NCI-H1105 (cell line): Measurements from ENCODE around the gene TNFSF13B.
"Not testable (repeated sequence)": the region's sequence is repeated elsewhere in the genome, so short reads cannot be mapped to it uniquely, and the experiment has no call there.

Experiments used
- DNase-seq: peaks from one replicate; lab custom pipeline; 2025; lab: John Stamatoyannopoulos, UW

Gene TNFSF13B, protein sequence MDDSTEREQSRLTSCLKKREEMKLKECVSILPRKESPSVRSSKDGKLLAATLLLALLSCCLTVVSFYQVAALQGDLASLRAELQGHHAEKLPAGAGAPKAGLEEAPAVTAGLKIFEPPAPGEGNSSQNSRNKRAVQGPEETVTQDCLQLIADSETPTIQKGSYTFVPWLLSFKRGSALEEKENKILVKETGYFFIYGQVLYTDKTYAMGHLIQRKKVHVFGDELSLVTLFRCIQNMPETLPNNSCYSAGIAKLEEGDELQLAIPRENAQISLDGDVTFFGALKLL

DNA sequence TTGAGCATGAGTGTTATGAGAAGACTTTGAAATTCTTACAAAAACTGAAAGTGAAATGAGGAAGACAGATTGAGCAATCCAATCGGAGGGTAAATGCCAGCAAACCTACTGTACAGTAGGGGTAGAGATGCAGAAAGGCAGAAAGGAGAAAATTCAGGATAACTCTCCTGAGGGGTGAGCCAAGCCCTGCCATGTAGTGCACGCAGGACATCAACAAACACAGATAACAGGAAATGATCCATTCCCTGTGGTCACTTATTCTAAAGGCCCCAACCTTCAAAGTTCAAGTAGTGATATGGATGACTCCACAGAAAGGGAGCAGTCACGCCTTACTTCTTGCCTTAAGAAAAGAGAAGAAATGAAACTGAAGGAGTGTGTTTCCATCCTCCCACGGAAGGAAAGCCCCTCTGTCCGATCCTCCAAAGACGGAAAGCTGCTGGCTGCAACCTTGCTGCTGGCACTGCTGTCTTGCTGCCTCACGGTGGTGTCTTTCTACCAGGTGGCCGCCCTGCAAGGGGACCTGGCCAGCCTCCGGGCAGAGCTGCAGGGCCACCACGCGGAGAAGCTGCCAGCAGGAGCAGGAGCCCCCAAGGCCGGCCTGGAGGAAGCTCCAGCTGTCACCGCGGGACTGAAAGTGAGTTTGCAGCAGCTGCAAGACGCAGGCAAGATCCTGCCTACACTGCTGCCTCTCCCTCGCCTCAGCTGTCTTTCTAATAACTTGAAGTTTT is at the start of gene TNFSF13B:
Gene TNFSF13B, plus strand, starts transcription at position 118 of the 728 bp plus-strand sequence. Its CDS starts 178 bp downstream, at position 296.
- no peak for DNase-seq

DNA sequence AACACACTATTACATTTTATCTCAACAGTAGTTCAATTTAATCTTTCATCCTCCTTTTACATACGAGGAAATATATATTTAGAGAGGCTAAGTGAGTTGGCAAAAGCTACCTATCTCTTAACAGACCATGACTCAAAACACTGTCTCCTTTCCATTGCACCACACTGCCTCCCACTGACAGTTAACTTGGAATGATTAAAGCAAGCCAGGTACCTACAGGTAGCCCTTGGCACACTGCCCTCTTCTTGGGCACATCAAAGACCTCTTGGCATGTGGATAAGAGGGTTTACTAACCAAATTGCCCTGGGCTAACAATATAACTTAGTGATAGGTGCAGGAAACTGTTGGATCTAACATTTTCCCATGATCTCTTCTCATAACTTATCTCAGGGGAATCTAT is 49.5 kb upstream of the TNFSF13B start:
- DNase-seq: peak; percentile 46

DNA sequence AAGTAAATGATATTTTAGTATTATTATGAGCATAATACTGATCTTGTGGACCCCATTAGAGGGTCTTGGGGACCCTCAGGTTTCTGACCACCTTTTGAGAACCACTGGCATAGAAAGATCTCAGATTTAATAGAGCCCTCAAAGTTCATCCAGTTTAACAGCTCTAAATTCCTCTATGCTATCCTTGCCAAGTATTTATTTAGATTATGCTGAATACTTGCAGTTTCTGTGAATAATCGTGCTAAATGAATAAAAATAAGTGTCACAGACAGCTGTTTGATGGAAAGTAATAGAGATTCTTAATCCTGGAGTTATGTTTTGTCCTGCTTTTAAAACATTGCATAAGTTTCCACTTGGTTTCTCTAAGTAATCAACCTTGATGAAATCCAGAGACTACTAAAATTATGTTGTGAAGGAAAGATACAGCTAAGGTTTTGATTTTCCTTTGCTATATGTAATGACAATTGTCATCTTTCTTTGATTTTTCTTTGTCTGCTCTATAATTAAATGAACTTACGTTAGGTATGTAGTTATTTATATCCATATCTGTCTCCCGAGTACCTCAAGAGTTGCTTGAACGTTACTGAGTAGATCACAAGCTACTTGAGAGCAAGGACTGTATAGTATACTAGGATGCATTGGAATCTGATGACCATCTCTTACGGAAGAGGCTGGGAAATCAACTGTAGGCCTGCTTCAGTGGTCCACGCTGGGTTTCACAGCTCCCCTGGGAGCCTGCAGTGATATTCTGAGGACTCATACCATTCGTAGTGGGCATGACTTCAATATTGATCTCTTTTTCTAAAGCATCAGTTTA is 45.6 kb upstream of the TNFSF13B start:
- no peak for DNase-seq

DNA sequence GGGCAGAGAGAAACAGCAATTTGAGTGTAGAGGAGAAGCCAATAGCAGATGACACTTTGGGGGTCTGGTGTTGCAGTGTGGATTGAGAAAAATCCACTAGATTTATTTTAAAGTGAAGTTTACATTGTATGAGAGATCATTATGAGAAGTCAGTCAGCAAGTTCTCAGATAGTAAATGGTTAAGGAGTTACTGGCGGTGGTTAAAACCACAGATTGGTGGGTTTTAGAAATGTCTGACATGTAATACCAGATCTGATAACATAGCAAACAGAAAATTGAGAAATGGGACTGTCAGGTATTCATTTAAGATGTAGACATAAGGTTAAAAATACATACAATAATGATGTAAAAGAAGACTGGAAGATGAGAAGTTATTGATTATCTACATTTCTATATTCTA is 44.1 kb upstream of the TNFSF13B start:
- DNase-seq: no peak

DNA sequence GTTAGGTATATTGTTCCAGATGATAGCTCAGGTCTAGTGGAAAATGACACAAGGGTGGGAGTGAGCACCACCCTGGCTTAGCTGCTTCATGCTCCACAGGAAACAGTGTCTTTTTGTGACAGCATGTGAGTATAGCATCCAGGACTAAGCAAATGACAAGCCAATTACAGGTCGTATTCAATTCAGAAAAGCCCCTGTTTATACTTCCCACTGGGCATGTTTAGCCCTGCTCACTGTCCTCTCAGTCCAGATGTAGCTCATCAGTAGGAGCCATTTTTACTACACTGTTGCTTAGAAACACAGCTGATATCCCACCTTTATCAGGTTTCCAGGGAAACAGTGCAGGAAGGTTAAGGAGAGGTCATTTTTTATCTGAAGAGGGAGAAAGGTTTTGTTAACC is 43.3 kb upstream of the TNFSF13B start:
- DNase-seq: peak; percentile 90

DNA sequence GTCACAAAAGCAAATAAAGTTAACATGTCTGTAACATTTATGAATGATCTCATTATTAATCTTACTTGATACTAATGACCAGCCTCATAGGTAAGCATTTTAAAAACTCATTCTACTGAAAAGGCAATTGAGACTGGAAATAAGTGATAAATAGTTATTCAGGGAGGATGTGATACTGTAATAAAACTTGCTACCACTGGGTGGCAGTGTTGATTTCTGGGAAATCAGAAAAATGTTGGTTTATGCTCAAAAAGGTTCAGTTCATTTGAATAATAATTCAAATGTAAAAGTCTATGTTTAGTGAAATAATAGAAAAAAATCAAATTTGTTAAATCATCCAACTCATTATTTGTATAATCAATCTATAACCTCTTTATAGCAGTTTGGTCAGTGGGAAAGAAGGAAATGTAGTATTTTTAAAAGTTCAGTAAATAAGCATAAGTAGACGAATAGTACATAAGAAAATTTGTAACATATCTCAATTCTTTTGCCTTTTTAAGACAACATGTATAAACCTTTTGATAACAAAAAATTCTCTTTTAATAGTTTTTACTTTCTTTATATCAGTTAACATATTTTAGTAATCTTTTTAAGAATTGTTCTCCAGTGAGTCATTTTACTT is 41.8 kb upstream of the TNFSF13B start:
- peak; percentile 48 for DNase-seq

DNA sequence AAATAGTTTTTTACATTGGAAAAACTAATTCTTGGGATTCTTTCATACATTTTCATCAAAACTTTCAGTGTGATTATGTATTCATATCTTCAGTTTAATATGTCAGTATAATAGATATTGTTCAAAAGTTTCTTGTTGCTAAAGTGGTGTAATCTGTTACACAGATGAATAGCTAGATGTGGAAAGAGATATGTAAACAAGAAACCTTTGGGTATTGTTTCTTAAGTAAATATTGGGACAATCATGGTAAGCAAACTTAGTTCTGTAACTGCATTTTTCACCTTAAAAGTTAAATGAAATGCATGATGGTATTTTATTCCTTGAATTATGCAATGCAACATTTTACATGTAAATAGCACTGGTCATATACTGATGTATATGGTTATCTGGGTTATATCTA is 39.1 kb upstream of the TNFSF13B start:
- no peak for DNase-seq

DNA sequence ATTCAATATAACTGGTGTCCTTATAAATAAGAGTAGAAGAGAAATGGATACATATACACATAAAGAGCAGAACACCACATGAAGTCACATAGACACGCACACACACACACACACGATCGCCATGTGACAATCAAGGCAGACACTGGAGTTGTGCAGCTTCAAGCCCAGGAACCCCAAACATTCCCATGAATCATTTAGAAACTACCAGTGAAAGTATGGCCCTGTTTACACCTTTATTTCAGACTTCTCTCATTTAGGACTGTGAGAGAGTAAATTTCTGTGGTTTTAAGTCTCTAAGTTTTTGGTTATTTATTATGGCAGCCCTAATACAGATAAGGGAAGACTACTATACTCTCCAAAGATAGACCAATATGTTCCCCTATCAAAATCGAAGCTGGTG is 20.4 kb upstream of the TNFSF13B start:
- DNase-seq: no peak

DNA sequence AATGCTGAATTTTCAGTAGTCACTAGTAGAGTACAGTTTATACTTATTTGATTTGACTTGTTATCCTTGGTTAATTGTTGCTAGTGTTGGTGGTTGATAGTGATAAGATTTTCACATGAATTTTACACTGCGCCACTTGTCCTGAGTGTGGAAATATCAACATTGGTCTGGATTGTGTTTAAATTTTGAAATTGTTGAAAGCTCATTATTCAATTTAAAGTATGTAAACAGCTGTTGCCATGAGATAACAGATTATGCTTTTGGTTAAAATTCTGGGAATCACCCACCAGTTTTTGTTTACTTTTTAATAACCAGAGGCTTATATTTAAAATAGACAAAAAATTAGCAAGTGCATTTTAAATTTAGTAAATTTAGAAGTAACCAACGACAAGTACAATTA is 12.3 kb upstream of the TNFSF13B start:
- DNase-seq: no peak

DNA sequence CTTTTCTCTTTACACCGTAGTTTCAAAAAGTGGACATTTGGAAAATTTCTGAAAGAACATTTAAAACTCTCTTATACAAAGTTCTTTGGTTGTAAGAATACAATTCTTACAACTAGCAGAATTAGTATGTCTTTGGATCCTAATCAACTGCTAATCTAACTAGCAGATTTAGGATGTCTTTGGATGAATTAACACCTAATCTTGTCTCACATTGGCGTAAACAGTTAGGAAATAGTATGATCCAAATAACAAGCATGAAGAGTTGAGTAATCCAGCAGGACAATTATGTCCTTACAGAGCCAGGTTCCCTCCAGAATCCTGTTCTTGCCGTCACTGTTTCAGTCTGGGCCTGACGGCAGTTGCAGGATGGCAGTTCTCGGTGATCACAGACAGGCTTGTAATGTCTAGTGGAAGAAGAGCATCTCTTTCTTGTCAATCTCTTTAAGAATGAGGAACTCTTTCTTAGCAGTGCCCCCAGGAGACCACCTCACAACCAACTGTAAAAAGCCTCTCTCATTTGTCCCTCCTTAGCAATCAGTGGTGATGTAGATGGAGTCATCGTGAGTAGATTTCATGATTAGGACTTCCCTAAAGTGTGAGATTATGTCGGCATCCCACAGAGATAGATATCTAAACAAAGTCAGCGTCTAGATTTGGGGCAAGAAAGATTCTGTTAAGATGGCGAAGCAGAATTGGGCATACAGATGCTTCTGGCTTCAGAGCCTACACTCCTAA is 5.7 kb upstream of the TNFSF13B start:
- no peak for DNase-seq

DNA sequence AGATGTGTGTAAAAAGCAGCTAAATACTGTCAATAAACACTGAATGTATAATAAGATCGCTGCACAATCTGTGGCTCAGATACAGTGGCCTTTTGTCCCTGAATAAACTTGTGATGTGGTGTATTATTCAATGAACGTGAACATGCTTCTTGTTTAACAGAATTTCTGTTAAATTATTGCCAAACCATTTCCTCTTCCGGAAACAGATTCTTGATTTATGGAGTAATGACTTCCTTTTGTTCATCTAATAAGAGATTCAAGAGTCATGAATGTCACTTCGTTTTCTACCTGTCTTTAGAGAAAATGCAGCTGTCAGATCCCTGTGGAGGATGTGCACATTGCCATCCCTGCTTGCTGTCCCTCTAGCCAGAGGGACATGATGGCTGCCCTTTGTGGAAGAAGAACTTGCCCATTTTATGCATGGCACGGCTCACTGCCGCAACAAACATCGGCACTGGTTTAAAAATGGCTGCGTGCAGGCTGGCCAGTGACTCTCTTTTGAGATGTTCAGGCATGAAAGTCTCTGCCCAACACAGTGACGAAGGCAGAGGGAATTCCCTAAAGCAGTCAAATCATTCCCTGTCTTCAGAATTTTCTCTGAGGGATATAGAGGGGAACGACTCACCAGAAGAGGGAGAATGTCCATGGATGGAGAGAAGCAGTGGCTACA is 3.1 kb upstream of the TNFSF13B start:
- DNase-seq: no peak

DNA sequence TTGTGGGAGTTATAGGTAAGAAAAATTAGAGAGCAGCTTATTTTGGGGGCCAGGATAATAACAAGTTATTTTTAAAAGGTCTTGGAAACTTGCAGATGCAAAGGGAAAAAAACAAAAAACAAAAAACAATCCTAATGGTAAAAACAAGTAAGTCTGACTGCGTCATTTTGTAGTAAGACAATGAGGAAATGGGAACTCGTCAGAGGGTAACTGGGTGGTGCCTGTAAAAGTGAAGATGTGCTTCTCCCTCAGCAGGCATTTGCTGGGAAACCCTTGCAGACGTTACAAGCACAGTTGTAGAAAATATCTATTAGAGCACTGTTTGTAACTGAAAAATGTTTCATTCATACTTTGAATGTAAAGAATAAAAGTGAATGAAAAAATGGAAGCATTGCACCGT is 2.2 kb upstream of the TNFSF13B start:
- no peak for DNase-seq

DNA sequence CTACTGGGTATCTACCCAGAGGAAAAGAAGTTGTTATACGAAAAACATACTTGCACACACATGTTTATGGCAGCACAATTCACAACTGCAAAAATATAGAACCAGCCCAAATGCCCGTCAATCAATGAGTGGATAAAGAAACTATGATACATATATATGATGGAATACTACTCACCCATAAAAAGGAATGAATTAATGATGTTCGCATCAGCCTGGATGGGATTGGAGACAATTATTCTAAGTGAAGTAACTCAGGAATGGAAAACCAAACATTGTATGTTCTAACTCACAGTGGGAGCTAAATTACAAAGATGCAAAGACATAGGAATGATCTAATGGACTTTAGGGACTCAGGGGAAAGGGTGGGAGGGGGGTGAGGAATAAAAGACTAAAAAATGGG is 1.7 kb upstream of the TNFSF13B start:
- DNase-seq: not testable (repeated sequence)

DNA sequence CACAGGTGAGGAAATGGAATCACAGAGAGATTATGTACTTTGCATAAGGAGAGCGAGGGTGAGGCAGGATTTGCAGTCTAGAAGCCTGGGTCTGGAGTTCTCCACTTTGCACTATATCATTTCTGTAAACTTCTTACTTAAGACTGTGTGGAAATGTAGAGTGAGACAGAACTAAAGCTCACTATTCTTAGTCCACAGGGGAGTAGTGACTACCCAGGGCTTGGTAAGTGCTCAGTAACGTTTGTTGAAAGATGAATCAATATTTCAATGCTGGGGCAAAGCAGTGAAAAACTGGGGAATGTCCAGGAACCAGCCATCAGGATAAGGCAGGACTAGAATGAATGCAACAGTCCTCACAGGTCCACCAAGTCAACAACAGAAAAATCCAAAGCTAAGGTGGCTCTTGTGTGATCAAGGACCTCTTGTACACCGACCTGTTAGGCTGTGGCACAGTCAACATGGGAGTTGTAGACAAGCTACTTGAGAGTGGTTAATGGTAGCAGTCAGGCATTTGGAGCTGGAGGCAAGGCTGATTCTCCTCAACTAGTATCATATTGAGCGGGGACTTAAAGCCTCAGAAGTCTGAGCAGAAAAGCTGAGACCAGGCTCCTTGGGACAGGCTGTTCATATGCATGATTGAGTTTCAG is 929 bp upstream of the TNFSF13B start:
- no peak for DNase-seq

DNA sequence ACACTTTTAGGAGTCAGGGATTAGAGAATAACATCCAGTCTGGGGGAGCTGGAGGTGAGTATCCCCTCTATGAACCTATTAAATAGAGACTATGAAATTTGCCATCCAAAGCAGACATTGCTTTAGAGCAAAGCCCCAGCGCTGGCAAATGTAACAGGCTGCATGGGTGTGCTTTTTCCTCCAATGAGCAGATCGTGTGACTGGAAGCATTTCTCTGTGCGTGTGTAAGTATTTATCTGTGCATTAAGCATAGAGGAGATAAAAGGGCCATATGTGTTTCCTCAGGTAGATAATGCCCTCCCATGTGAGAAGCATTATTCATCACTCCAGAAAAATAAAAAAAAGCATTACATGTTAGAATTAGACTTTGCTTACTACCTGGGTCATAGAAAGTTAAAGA is 924 bp downstream of the TNFSF13B start:
- no peak for DNase-seq

DNA sequence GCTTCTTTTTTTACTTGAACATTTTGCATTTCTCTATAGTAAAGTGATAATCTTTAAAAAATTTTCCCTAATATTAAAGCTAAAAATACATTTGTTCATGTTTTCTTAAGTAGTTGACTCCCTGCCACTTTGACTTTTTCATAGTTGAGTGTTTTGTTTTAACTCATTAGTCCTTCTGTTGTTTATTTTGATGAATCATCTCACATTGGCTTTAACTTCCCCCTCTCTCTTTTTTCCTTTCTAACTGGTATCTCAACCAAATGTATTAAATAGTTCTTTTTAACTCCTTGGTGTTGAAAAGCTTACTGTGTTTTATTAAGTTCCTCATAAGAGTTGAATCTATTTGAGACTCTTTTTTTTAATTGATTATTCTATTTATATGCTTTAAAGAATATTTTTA is 2.8 kb downstream of the TNFSF13B start:
- no peak for DNase-seq

DNA sequence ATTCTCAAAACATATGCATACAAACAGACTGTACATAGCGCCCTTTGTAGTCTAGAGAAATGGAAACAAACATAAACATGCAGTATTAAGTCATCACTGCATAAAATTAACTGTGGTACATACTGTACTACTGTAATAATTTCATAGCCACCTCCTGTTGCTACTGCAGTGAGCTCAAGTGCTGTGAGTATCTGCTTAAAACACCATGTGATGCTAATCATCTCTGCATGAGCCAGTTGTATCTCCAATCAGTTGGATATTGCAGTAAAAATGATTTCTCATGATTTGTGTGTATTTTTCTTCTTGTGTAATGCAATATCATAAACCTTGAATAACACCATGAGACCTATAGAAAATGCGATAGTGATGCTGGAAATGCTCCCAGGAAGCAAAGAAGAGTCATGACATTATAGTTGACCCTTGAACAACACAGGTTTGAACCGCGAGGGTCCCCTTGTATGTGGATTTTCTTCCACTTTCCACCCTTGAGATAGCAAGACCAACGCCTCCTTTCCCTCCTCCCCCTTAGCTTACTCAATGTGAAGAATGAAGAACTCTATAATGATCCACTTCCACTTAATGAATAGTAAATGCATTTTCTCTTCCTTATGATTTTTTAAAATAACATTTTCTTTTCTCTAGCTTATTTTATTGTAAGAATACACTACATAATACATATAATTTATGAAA is 4.1 kb downstream of the TNFSF13B start:
- DNase-seq: no peak

DNA sequence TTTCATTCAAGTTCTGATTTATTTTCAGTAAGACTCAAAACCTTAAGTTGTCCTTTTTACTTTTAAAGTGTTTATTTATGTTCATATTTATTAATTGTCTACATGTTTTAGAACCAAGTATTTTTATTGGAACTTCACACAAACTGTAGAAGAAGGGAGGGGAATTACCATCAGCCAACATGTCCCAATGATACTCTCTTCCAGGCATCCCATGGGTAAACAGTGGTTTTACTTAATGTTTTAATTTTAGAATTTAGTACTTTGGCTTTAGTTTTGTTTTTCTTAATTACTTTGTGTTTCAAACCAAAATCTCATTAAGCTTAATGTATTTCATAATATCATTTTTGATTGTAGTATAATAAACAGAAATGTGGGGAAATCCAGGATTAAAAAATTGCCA is 5.2 kb downstream of the TNFSF13B start:
- no peak for DNase-seq

DNA sequence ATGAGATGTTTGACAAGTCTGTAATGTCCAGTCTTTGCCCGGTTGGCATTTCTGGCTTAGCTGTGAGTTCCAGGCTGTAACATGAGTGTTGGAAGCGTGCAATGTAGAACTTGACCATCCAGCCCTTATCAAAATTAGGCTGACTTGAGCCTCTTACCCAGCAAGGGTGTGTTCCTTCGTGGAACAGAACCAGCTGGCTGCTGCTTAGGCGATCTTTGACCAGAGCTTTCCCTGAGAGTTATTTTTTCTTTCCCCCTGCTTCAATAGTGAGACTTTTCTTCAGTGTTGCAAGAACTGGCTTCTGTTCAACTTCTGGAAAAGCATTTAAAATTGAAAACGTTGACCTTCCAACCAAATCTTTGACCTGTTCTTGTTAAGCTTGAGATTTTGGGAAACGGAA is 6.5 kb downstream of the TNFSF13B start:
- DNase-seq: no peak

DNA sequence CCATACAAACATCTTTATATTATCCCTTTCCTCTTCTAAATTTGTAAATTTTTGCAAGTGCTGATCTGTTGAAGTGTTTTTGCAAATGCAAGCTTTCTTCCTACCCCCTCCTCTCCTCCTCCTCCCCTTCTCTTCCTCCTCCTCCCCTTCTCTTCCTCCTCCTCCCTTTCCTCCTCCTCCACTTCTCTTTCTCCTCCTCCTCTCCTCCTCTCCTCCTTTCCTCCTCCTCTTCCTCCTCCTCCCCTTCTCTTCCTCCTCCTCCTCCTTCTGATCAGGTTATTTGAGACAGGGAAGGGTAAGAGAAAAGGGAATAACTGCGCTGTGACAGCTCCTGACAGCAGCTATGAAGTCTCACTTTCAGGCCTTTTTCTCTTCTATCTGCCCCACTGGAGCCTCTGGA is 8.9 kb downstream of the TNFSF13B start:
- no peak for DNase-seq
